ENCODE results near the gene TRAF7. TPM values are rescaled to one million over a fixed set of nuclear protein-coding genes. Genes with fewer than 3 reads are reported as not detected.

The TRAF7 gene
- total RNA-seq, 2 experiments from 2014 or later, result 74.8 to 80.2 TPM

- ChIA-PET CTCF (interaction anchor here (0.9 to 3.9 kb wide), 22 partner anchors 9 to 395 kb away, joined by 3 to 24 read pairs (median 4); partner anchors contain the start of genes CCNF and ECI1), POLR2A (interaction anchor here (0.8 to 2.8 kb wide), 7 partner anchors 9 to 63 kb away, joined by 3 to 18 read pairs (median 4); partner anchors contain the start of genes ECI1 and TRAF7)
- no peaks in the 10 kb centered on the region for H3K9me3 Mint-ChIP-seq
- intact Hi-C loops (cut with micrococcal nuclease), result no loop called here
- TF ChIP-seq, protein P1, sequence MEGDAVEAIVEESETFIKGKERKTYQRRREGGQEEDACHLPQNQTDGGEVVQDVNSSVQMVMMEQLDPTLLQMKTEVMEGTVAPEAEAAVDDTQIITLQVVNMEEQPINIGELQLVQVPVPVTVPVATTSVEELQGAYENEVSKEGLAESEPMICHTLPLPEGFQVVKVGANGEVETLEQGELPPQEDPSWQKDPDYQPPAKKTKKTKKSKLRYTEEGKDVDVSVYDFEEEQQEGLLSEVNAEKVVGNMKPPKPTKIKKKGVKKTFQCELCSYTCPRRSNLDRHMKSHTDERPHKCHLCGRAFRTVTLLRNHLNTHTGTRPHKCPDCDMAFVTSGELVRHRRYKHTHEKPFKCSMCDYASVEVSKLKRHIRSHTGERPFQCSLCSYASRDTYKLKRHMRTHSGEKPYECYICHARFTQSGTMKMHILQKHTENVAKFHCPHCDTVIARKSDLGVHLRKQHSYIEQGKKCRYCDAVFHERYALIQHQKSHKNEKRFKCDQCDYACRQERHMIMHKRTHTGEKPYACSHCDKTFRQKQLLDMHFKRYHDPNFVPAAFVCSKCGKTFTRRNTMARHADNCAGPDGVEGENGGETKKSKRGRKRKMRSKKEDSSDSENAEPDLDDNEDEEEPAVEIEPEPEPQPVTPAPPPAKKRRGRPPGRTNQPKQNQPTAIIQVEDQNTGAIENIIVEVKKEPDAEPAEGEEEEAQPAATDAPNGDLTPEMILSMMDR (IDR thresholded peaks at IDR 0.05), result peak; percentile 63
- DNase-seq, result peak; percentile 75
- H3K4me1 Mint-ChIP-seq (ENCODE audit: low read depth), result peaks cover 3% of the 10 kb centered on the region
- H3K36me3 Mint-ChIP-seq (ENCODE audit: low read depth), result no peaks in the 10 kb centered on the region
- peaks cover 23% of the 10 kb centered on the region for H3K27me3 Mint-ChIP-seq
- ATAC-seq, result peak; percentile 77
- peak overlapping the region; percentile 55 for H3K4me3 Mint-ChIP-seq
- H3K27ac Mint-ChIP-seq, result no peak overlapping the region
Measured at GRCh38 chr16:2194852-2195321, 39.3 kb downstream of the TRAF7 start.

DNA sequence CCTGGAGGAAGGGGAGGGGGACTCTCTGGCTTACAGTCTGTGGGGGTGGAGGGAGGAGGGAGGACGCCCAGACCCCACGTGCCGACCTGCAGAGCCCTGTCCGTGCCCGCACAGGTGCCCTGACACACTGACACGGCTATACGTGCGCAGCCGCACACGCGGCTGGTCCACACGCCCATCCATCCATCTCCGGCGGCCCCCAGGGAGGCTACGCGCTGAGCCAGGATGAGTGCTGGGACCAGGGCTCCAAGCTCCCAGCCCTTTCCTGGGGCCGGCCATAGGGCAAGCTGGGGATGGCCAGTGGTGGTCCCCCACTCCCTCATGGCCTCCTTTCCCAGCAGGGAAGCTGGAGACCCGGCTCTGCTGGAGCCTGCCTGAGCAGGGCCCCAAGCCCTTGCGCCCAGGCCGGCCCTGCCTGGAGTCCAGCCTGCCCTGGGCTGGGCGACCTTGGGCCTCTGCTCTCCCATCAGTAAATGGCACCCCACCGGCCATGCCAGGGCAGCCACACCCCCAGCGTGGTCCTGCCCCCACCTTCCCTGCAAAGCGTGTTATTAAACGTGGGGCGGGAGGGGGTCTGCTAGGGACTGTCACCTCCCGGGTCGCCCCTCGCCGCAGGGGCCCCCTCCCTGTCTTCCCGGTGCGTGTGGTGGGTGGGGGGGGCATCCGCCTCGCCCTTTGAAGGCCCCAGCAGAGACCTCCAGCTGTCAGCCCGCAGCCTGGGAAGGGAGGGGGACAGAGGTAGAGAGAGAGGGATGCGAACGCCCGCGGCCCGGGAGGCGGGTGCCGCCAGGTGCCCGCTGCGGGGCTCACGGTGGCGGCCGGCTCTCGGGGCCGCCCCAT, 40.0 kb downstream of the TRAF7 start:
- DNase-seq (no peak), ATAC-seq (peak; percentile 25)
- H3K9me3 Mint-ChIP-seq, result no peaks in the 10 kb centered on the region
- no peak overlapping the region for H3K27ac Mint-ChIP-seq
- peaks cover 3% of the 10 kb centered on the region for H3K4me1 Mint-ChIP-seq (ENCODE audit: low read depth)
- TF ChIP-seq, protein P1 (IDR thresholded peaks at IDR 0.05), result no peak
- intact Hi-C loops (cut with micrococcal nuclease), result no loop called here
- H3K4me3 Mint-ChIP-seq, result peak overlapping the region; percentile 55
- peaks cover 23% of the 10 kb centered on the region for H3K27me3 Mint-ChIP-seq
- ChIA-PET CTCF (interaction anchor here (1.1 to 3.9 kb wide), 18 partner anchors 8 to 395 kb away, joined by 3 to 24 read pairs (median 5); partner anchors contain the start of genes CCNF and ECI1), POLR2A (interaction anchor here (0.9 to 2.8 kb wide), 6 partner anchors 8 to 56 kb away, joined by 3 to 18 read pairs (median 5); partner anchors contain the start of genes ECI1 and TRAF7)
- no peaks in the 10 kb centered on the region for H3K36me3 Mint-ChIP-seq (ENCODE audit: low read depth)

GRCh38 chr16:2196162-2196980, 40.8 kb downstream of the TRAF7 start, which contains the start of gene CASKIN1:
TSS of gene CASKIN1 (minus strand) at chr16:2196605. CDS start at chr16:2196432, 173 bp downstream.
- intact Hi-C loops (cut with micrococcal nuclease), result no loop called here
- ChIA-PET POLR2A (interaction anchor here (1.0 to 3.6 kb wide), 4 partner anchors 8 to 41 kb away, joined by 3 to 18 read pairs (median 12); partner anchors contain the start of gene TRAF7), CTCF (interaction anchor here (0.6 to 3.9 kb wide), 3 partner anchors 55 to 225 kb away, joined by 3 to 24 read pairs (median 4); partner anchors contain the start of gene ECI1)
- H3K9me3 Mint-ChIP-seq, result no peaks in the 10 kb centered on the region
- peak within 1 kb of the TSS; percentile 55 for H3K4me3 Mint-ChIP-seq
- no peaks in the 10 kb centered on the region for H3K36me3 Mint-ChIP-seq (ENCODE audit: low read depth)
- H3K27ac Mint-ChIP-seq, result no peak within 1 kb of the TSS
- DNase-seq, result no peak
- ATAC-seq, result peak; percentile 50
- H3K4me1 Mint-ChIP-seq (ENCODE audit: low read depth), result peaks cover 3% of the 10 kb centered on the region
- H3K27me3 Mint-ChIP-seq, result peaks cover 23% of the 10 kb centered on the region
- TF ChIP-seq, protein P1 (IDR thresholded peaks at IDR 0.05), result no peak

DNA sequence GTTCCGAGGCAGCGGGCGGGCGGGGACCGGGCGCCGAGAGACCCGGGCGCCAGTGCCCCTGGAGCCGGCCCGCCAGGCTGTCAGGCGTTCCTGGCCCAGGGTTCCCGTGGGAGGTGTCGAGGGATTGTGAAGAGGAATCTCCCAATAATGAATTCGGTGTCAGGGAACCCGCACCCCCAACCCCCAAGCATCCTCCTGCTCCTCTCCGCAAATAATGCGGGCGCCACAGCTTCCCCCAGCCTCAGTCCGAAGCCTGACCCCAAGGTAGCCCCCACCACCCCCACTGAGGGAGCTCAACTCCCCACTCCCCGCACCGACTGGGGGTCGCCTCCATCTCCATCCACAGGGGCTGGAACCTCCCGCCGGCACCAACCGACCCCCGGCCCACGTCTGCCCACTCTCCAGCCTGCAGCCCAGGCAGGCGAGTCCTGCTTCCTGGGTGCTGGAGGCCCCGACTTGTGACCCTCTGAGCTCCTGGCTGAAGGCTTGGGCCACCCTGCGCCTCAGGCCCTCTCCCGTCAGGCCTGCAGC, 41.5 kb downstream of the TRAF7 start:
- Mint-ChIP-seq H3K36me3 (ENCODE audit: low read depth) (no peaks in the 10 kb centered on the region), H3K4me3 (peak overlapping the region; percentile 48), H3K4me1 (ENCODE audit: low read depth) (peaks cover 3% of the 10 kb centered on the region), H3K27ac (no peak overlapping the region), H3K27me3 (peaks cover 23% of the 10 kb centered on the region), H3K9me3 (no peaks in the 10 kb centered on the region)
- ATAC-seq (no peak), DNase-seq (no peak)
- CTCF ChIA-PET, result interaction anchor here (0.6 to 3.9 kb wide), 3 partner anchors 54 to 492 kb away, joined by 3 to 24 read pairs (median 3); partner anchors contain the start of gene ECI1
- POLR2A ChIA-PET, result interaction anchor here (1.2 to 3.6 kb wide), 2 partner anchors 42 to 150 kb away, joined by 3 to 18 read pairs; partner anchors contain the start of genes NTHL1 and TRAF7
- intact Hi-C loops (cut with micrococcal nuclease), result no loop called here
- TF ChIP-seq, protein P1 (IDR thresholded peaks at IDR 0.05), result no peak
